Bone marrow (tissue), 2 donors: ENCODE data around the gene ITGA11.

Source experiments
- DNase-seq, 2 donors: peaks; one replicate each; lab custom pipeline; 2025; lab: John Stamatoyannopoulos, UW

Gene ITGA11

DNA sequence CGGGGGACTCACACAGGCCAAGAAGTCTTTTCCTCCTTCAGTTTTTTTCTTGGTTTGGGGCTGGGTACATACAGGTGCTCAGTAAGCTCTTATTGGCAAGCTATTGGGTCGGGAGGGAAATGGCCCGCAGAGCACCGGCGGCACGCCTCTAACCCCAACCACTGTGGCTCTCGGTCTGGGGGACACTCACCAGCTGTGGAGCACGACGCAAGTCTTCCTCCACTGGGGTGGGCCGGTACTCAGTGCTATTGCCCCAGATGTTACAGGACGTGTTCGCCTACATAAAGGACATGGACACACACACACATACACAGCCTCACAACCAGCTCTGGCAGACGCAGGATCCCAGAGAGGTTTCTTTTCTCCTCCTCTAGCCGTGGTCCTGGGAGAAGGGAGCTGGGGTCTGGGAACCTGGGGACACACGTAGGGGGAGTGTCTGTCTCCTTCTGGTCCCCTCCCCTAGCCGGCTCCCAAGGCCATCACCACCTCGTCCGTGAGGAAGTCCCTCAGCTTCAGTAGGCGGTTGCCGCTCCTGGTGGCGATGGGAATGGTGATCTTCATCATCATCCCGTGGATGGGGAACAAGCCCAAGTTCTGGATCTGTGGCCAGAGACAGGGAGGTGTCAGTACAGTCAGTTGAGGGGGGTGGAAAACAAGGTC is 121.0 kb downstream of the ITGA11 start:
- no peak for DNase-seq

DNA sequence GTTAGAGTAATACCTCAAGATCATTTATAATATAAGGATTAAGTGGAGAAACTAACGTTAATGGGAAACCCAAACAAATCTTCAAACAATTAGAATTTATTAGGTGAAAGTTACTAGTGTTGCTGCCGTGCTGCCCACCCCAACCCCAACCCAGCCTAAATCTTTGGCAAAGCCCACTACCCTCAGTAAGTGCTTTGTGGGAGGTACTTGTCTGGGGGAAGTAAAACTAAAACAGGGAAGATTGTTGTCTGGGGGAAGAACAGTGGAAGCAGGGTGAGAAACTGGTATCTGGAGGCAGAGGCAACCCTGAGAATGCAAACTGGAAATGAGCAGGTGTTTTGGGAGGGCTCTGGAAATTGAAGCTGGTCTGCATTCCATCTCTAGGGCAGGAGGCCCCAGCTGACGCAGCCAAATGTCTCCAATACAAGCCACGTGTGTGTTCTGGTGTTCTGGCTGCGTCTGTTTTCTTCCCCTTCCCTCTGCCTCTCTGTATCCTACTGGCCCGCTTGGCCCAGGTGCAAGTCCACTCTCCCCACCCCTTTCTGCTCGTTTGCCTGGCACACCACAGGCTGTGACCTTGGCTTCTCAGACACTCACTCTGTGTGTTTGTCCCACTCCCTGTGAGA is 121.7 kb downstream of the ITGA11 start:
- no peak for DNase-seq

DNA sequence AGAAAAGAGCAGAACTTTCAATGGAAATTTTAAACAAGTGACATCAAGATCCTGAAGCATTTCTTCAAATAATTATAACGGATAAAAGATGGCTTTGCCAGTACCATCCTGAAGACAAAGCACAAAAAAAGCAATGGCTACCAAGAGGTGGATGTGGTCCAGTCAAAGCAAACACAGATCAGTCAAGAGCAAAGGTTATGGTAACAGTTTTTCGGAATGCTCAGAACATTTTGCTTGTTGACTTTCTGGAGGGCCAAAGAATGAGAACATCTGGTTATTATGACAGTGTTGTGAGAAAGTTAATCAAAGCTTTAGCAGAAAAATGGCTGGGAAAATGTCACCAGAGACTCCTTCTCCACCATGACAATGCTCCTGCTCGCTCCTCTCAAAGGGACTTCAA is 122.9 kb downstream of the ITGA11 start:
- no peak for DNase-seq

DNA sequence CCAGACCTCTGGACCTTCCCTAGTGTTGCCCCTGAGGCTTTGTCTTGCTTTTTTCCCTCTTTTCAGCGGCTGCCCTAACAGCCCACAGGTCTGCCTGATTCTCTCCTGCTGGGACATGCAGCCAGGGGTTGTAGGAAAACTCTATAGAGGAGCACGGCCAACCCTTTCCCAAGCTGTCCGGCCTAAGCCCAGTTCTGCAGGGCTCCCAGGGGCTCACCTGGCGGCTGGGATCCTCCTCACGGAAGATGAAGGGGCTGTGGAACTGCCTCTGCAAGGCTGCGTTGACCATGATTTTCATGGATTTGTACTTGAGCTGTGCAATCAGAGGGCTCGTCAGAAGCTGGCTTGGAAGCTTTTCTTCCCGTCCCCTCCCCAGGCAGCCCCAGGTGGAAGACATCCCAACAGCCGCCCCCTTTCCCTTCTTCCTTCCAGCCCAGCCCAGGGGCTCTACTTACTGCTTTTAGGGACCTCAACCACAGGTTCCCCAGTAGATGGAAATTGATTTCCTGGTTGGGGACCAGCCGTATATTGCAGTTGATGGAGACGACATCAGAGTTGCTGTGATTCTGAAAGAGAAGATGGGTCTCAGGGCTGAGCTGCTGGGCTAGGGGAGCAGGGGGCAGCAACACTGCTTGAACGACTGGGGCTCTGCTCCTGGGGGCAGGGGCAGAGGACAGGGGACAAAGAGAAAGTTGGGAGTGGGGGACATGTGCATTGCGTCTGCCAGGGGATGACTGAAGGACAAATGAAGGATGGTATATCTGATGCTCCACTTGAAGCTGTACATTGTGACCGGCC is 124.6 kb downstream of the ITGA11 start:
- no peak for DNase-seq

DNA sequence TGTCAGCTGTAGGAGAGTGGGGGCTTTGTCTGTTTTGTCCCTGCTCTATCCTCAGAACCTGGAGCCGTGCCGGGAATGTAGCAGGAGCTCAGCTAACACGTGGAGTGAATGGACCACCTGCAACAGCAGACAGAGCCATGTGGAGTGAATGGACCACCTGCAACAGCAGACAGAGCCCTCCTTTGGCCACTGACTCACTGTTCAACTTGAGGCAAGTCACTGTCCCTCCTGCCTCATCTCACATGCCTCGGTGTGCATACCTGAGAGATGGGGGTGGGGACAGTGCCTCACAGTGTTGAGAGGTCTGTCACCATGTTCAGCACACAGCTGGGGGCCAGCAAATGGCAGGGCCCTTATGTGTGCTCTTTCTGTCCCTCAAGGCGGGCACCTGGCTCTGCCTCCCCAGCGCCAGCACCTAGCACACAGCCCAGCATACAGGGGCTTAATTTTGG is 126.5 kb downstream of the ITGA11 start:
- no peak for DNase-seq

DNA sequence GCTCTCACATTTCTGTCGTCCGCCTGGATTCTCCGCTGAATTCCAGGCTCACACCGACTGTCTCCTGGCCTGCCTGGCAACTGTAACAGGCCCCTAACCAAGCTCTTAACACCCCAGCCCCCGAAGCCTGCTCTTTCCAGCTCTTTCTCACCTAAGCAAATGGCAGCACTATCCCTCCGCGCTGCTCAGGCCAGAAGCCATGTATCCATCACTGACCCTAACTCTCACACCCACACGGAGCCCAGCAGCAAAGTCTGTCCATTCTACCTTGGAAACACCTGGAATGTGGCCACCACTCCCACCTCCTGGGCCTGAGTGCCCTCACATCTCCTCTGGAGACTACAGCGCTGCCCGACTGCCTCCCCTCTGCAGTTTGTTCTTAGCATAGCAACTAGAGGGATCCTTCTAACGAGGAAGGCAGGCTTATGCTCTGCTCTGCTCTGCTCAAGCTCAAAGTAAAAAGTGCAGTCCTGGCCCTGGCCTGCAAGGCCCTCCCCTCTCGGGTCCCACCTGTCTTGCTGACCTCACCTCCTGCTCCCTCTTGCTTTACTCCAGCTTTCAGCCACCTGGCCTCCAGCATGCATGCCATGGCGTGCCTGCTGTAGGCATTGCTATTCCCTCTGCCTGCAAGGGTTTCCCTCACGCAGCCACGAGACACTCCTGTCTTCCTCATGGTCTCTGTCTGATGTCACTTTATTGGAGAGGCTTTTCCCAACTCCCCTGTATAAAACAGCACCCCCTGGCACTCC is 127.2 kb downstream of the ITGA11 start:
- no peak for DNase-seq

DNA sequence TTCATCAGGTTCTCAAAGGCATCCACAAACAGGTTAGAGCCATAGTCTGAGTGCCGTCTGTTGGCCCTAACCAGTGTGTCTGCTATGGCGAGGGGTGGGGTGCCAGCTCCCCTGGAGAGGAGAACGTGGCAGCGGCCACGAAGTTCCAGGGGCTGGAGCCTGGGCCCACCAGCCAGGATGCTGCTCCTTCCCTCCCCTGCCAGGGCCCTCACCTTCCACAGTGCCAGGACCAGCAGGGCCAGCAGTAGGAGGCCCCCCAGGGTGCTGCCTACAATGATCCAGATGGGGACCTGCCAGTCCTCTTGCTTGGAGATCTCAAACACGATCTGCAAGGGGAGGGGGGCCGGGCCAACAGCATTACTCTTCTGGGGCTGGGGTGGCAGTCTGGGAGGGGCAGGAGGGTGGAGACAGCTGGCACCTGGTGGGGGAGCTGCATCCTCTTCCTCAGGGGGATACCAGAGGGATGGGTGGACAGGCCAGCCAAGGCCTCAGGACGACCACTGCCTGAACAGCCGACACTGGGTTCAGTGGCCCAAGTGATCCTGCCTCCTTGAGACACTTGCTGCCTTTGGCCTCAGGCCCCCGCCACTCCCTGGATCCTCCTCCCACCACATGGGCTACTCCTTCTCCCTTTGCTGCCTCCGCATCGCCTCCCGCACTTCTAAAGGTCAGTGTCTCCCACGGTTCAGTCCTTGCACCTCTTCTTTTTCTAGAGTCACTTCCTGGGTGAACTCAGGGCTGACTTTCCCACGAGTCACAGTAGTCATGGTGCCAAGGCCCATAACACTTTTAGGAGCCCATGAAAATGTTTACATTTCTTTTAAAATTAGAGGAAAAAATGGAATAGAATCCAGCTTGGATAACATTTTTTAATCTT is 128.2 kb downstream of the ITGA11 start:
- no peak for DNase-seq

DNA sequence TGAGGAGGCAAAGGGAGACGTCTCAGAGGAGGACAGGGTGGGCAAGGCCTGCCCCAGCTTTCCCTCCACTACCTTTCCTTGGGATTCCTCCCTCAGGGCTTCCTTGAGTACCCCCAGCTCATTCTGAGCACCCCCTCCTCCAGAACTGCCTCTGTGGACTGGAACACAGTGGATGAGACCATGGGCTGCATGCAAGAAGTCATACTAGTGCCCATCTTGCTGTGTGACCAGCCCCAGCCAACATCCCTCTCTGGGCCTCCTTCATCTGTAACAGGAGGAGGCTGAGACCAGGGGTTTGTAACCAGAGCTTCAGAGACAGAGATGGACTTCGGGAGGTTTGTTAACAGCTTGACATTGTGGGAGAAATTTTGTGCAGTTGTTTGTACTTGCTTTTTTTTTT is 128.8 kb downstream of the ITGA11 start:
- DNase-seq, result no peak

DNA sequence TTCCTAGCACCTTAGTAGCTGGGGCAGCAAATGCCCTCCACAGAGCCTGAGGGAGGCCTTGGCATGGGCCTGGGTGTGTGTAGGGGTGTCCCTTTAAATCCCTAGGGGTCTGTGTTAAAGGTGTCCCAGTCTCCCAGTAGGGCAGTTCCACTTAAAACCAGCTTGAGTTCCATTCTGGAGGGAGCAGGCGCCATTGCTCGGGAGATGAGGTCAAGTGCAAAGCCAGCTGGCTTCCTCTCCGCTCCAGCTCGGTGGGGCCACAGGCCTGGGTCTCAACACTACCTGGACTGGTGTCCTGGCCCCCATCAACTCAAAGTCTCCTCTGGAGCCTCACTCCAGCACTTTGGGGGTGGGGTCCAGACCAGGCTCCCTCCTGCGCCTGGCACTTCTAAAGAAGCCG is 129.2 kb downstream of the ITGA11 start:
- DNase-seq, result no peak

DNA sequence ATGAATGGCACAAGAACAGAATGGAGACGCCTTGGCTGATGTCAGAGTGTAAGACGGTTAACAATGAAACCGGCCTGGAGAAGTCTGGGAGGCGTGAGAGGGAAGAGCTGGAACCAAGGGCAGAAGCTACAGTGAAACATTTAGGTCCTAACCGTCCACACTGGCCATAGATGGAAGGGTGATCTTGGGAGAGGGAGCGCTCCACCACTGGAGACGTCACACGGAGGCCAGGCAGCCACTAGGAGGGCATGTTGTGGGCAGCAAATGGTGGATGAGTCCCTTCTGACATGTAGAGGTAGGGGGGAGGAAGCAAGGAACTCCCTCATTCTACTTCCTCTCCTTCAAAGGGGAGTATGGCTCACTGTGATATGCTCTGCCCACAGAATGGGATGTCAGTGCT is 130.7 kb downstream of the ITGA11 start:
- DNase-seq, result no peak

DNA sequence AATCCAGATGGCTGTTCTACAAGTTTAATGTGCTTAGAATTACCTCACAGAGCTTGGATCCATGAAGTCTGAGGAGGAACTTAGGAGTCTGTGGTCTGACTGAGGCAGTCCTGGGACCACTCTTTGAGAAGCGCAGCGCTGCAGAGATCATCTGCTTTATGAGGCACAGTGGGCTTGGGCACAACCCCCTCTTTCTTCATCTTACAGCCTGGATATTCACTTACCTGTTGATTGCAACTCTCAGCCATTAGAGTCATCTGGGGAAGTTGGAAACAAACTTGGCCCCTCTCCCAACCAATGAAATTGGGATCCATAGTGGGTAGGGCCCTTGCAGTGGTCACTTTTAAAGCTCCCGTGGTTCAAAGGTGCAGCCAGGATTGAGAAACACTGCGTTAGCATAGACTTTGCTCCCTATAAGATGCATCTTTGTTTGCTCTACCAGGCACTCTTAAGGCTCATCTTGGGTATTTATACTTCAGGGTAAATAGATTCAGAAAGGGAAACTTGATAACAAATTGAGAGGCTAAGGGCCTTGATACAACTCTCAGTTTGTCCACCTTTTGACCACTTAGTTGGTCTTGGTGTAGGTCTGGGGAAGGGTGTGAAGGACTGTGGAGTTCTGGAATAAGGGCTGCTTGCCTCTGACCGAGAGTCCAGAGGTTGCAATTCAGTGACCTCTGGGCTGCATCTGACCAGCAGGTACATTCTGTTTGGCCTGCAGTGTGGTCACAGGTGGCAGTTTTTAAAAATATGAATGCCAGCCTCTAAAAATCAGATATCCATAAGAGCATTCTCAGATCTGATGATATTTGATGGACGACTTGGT is 131.6 kb downstream of the ITGA11 start:
- no peak for DNase-seq

DNA sequence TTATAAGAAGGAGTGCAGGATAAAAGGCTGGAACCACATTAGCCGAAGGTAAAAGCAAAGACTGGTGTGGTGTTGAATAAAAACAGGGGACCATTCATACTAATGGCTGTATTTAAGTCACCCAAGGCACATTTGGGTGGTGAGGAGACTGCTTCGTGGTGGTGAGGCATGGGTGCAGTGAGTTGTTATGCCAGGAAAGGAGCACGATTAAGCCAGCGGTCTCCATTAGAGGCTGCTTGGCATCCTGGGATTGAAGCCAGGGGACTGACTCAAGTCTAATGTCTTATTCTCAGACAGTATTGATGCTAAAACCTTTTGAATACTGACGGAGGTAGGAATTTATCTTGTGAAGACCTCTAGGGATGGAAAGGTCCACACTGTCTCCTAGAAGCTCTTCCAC is 132.5 kb downstream of the ITGA11 start:
- DNase-seq, result no peak

DNA sequence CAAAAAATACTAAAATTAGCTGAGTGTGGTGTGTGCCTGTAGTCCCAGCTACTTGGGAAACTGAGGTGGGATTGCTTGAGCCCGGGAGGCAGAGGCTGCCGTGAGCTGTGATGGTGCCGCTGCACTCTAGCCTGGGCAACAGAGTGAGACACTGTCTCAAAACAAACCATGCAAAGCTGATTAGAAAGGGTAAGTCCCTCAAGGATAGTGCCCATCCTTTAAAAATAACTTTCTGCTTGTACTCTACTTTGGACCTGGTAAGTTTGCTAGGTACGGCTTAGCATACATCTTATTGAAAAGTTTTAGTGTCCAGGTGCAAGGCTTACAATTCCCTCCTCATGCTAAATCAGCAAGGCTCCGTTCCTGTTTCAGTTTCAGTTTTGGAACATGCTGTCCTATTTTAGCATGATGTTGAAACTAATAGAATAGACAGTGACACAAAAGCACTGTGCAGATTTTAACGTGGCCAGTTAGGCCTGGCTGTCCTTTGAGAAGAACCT is 133.0 kb downstream of the ITGA11 start:
- DNase-seq, result peak in 1 of 2 donors; percentile 44

DNA sequence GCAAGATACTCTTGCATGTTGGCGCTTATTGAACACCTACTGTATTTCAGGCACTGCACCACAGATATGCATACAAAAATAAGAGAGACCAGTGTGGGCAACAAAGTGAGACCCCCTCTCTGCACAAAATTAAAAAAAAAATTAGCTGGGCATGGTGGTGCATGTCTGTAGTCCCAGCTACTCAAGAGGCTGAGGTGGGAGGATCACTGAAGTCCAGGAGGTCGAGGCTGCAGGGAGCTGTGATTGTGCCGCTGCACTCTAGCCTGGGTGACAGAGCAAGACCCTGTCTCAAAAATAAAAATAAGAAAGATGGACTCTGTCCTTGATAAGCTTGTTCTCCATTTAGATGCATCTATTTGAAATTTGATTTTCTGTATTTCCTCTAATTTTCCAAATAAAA is 133.6 kb downstream of the ITGA11 start:
- DNase-seq, result no peak

DNA sequence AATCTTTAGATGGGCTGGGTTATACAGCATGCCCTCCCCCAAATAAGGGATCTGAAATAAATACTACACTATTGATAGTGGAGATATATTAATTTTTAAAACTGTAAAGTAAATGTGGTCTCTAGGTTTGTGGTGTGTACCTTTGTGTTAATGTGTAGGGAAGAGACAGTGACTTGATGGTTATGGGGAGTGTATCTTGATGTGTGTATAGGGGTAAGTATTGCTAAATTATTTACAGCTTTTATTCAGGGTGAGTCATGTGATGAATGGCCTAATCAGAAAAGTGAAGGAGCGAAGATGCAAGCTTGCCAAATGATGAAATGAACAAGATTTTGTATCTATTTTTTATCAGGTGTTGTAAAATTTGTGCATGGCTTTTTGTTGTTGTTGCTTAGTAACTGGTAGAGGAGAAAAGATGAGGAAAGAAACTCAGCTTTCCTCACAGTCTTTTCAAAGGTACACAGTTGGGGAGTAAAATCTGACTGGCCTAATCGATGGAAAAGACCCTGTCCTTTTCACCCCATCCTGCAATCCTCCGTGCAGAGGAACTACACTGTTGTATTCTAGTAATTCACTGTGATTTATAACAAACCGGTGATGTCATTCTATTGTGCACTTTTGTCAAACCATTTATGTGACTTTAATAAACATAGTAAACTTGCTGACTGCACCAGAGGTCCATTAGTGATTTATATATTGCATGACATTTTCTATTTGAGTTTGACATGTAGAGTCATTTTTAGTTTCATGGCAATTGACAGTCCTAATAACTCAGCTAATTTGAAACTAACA is 136.8 kb downstream of the ITGA11 start:
- DNase-seq, result no peak

DNA sequence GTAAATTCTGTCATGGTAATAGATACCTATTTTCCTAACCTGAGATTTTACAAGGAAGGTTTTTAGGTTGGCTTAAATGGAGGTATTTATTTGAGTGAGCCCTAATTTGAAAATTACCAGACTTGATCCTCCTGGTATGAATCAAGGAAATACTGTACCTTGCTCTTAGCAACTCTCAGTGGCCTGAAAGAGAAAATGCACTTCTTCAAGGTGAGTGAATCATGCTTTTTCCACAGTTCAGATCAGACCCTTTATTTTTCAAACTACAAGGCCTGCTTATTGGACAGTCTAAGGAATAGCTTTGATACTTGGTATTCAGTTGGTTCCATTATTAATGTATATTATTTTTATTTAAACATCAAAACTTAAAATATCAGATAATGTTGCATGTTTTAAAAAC is 139.0 kb downstream of the ITGA11 start:
- DNase-seq, result no peak

DNA sequence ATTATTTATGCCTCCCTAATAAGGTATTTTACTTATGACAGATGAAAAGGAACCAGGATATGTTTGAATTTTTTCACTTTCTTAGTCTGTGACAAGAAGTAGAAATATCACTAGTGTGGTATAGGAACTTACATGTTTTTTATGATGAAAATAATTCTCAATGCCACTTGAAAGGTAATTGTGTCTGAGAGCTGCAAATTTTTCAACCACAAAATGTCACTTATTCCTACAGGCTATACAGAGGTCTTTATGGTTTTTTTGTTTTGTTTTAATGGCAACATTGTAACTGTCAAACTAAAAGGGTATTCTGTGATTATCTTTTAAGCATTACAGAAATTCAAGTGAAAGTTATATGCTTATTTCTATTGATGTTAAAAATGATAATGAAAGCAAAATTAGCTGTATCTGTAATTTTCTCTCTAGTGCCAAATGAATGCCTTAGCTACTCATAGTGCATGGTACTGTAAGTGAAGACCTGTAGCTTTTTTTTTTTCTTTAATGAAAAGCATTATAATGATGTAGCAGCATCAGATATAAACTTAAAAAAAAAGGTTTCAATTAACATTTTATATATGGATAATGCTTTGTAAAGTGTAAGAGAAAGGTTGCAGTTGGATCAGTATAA is 139.7 kb downstream of the ITGA11 start:
- DNase-seq, result no peak

DNA sequence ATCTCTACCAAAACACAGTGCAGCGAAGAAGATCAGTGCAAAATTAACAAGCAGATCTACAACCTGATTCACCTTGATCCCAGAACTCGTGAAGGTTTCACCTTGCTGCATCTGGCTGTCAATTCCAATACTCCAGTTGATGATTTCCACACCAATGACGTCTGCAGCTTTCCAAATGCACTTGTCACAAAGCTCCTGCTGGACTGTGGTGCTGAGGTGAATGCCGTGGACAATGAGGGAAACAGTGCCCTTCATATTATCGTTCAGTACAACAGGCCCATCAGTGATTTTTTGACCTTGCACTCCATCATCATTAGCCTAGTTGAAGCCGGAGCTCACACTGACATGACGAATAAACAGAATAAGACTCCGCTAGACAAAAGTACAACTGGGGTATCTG is 141.2 kb downstream of the ITGA11 start:
- DNase-seq, result no peak
